HepG2 (cell line): ENCODE data around the gene PRMT5. TPM values are rescaled to one million over a fixed set of nuclear protein-coding genes. Genes with fewer than 3 reads are reported as not detected.

ENCODE experiments used
- EP300 ChIP-seq, 3 experiments: sonication (generic) in 1 of 3; formaldehyde crosslinking in 1 of 3; IDR thresholded peaks; 2 replicates each; pipeline versions ENCODE4 v1.5.1 to v1.6.1; 2011 to 2020; ENCODE audit warnings: low read depth in 2 of 3, low read length in 2 of 3, borderline replicate concordance in 1 of 3, improper control_type of control experiment in 1 of 3, mild to moderate bottlenecking in 1 of 3, missing genetic modification reagents in 1 of 3, moderate library complexity in 1 of 3
- GMEB1 ChIP-seq: sonication (generic); formaldehyde crosslinking; IDR thresholded peaks from 2 replicates; pipeline ENCODE4 v1.5.1; 2020; ENCODE audit warnings: missing genetic modification reagents, mild to moderate bottlenecking, borderline replicate concordance
- HMGXB3 ChIP-seq: sonication (generic); formaldehyde crosslinking; IDR thresholded peaks from 2 replicates; pipeline ENCODE4 v1.4.0; 2020; ENCODE audit warnings: missing genetic modification reagents, borderline replicate concordance
- HNF4A ChIP-seq: sonication (generic); formaldehyde crosslinking; IDR thresholded peaks from 2 replicates; pipeline ENCODE4 v1.4.0; 2020; ENCODE audit warnings: missing genetic modification reagents
- HOXA3 ChIP-seq: sonication (generic); formaldehyde crosslinking; IDR thresholded peaks from 2 replicates; pipeline ENCODE4 v1.5.0; 2020; ENCODE audit warnings: missing genetic modification reagents
- MXI1 ChIP-seq: IDR thresholded peaks from 3 replicates; pipeline ENCODE4 v1.6.1; 2012; ENCODE audit warnings: low read depth, low read length, inconsistent platforms, borderline replicate concordance
- ONECUT2 ChIP-seq: sonication (generic); formaldehyde crosslinking; IDR thresholded peaks from 2 replicates; pipeline ENCODE4 v1.4.0; 2020; ENCODE audit warnings: missing genetic modification reagents
- PBX3 ChIP-seq: sonication (generic); formaldehyde crosslinking; IDR thresholded peaks from 2 replicates; pipeline ENCODE4 v1.8.1; 2023; ENCODE audit warnings: missing genetic modification reagents, inconsistent platforms, borderline replicate concordance
- SAFB2 ChIP-seq: sonication (generic); formaldehyde crosslinking; IDR thresholded peaks from 2 replicates; pipeline ENCODE4 v1.5.1; 2020; ENCODE audit warnings: missing genetic modification reagents, low read depth, mild to moderate bottlenecking, borderline replicate concordance
- SP5 ChIP-seq: IDR thresholded peaks from 2 replicates; pipeline ENCODE4 v1.6.1; 2016; ENCODE audit warnings: low read depth, borderline replicate concordance
- TFE3 ChIP-seq: IDR thresholded peaks from 2 replicates; pipeline ENCODE4 v1.6.1; 2016
- ZBTB20 ChIP-seq: sonication (generic); formaldehyde crosslinking; IDR thresholded peaks from 2 replicates; pipeline ENCODE4 v1.8.1; 2023; ENCODE audit warnings: missing genetic modification reagents, low read depth, mild to moderate bottlenecking, borderline replicate concordance
- ZBTB42 ChIP-seq: sonication (generic); formaldehyde crosslinking; IDR thresholded peaks from 2 replicates; pipeline ENCODE4 v1.5.0; 2020; ENCODE audit warnings: mild to moderate bottlenecking, missing genetic modification reagents
- ZNF33A ChIP-seq: sonication (generic); formaldehyde crosslinking; IDR thresholded peaks from 2 replicates; pipeline ENCODE4 v1.5.1; 2020; ENCODE audit warnings: missing genetic modification reagents, mild to moderate bottlenecking, moderate library complexity, borderline replicate concordance
- ZNF770 ChIP-seq: sonication (generic); formaldehyde crosslinking; IDR thresholded peaks from 2 replicates; pipeline ENCODE4 v1.5.0; 2020; ENCODE audit warnings: mild to moderate bottlenecking, missing genetic modification reagents
- polyA plus RNA-seq, 8 experiments: library from polyadenylated mRNA; depleted of rRNA in 3 of 8; stranded (reverse) in 7 of 8; unstranded in 1 of 8; fragments of >200 nt; fragmentation: Illumina TruSeq in 4 of 8; extraction: Trizol in 4 of 8; gene quantifications; 2 replicates each; pipeline versions ENCODE4 v1.2.1 to v1.2.3, GENCODE V29; 2011 to 2016; ENCODE audit warnings: low read depth in 4 of 8, missing spikeins in 1 of 8, mixed read lengths in 1 of 8; ENCODE audit not compliant: insufficient read depth in 1 of 8
- total RNA-seq, 5 experiments: library from RNA; depleted of rRNA; stranded (reverse); fragments of >200 nt; fragmentation: Illumina TruSeq; extraction: Trizol; gene quantifications; 2 replicates each; pipeline ENCODE4 v1.2.3, GENCODE V29; 2016; ENCODE audit warnings: low read depth in 1 of 5

Gene PRMT5
- total and polyA plus RNA-seq, 2 of the 13 experiments (the other 11 are each of a cell fraction or from before 2014, with no cell fraction given) = 210 to 354 TPM

- TF ChIP-seq HMGXB3 (peak; percentile 99), MXI1 (peak; percentile 98; the same call in 2 of the 3 replicates), SP5 (CRISPR knock-in tag) (peak; percentile 81), ZNF770 (CRISPR knock-in tag) (peak; percentile 67), GMEB1 (CRISPR knock-in tag) (peak; percentile 92), PBX3 (CRISPR knock-in tag) (no peak), ONECUT2 (CRISPR knock-in tag) (peak; percentile 80), ZBTB42 (peak; percentile 97; the same call in 1 of the 2 replicates), ZNF33A (no peak), ZBTB20 (CRISPR knock-in tag) (peak; percentile 90), TFE3 (CRISPR knock-in tag) (peak; percentile 66; the same call in 1 of the 2 replicates), HOXA3 (CRISPR knock-in tag) (peak; percentile 98), HNF4A (CRISPR knock-in tag) (peak; percentile 55), SAFB2 (peak; percentile 100), EP300 (IDR thresholded peaks at IDR 0.05; ENCODE audit: low read depth in 2 of 2, low read length in 2 of 2) (peak; percentile 56 to 82; a peak in 3 of 4 replicates), EP300 (CRISPR knock-in tag; IDR thresholded peaks at IDR 0.05; ENCODE audit: borderline replicate concordance) (peak; percentile 64; the same call in 1 of the 2 replicates)
These were observed at the start of gene PRMT5 (continued) for GRCh38 chr14:22929104-22929960.
